Measurements from ENCODE around the gene XYLB. TPM values are rescaled to one million over a fixed set of nuclear protein-coding genes. Genes with fewer than 3 reads are reported as not detected.

The XYLB gene
- 8.1 and 9.1 TPM in 2 replicates for total RNA-seq

DNA sequence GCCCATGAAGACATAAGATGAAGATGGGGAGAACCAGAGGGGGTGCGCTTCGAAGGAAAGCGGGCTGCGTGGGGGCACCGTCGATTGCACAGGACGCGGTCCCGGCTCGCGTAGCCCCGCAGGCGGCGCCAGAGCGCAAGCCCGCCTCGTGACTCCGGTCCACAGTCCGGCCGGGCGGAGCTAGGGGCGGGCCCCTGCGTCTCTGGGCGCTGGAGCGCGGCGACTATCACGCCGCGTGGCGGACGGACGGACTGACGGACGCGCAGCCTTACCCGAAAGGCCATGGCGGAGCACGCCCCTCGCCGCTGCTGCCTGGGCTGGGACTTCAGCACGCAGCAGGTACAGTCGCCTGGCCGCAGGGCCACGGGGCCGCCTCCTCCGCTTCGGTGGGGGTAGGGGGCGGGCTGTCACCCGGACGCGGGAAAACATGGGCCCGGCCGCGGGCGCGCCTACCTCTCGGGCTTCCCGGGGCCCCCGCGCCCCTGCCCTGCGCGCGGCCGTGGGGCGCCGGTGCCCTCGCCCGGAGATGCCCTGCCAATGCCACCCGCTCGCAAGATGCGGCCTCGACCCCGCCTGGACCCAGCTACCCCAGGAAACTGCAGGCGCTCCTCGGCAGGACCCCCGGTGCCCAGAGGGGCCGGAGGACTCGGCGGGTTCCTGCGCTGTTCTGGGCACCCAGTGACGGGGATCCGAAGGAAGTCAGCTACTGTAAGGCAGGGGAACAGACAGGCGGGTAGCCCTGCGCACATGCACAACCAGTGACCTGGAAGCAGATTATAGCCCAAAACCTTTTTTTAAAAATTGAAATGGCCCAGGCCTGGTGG lies at the start of gene XYLB:
TSS of gene XYLB (plus strand) at position 199 of the 824 bp plus-strand sequence. CDS start at position 283, 84 bp downstream.

DNA sequence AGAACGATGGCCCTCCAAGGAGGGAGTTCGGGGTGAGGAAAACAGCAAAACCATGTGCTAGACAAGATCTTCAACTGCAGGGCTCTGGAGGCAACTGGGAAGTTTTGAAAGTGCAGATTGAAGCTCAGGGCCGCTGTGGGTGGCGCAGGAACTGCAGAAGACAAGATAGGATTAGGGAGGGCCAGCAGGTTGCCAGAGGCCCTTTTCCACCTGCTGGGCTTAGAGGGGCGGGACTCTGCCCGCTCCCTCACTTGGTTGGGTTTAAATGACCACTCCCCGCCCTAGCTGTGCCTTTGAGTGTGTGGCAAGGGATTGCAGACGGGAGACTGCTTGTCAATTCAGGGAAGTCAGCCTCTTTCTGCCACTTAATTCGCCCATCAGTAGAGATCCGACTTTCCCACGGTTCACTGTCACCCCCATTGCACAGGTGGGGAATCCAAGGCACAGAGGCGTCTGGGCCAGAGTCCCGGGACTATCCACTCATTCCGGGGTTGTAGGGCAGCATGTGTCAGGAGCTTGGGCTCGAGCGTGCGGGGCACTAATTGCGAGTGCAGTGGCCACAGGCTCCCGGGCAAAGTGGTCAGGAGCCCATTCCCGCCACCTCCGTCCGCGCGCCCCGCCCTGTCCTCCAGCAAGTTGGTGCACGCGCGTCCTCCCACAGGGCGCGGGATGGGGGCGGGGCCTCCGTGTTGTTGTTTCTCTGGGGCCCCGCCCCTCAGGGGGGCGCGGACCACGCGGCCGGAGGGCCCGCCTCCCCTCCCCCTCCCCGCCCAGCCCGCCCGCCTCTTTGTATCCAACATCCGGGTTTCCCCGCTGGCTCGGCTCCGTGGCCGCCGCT lies 106.7 kb downstream of the XYLB start, which contains the start of gene ACVR2B:
TSS of gene ACVR2B (plus strand) at position 816 of the 838 bp plus-strand sequence. CDS start 433 bp downstream, outside the sequence.

Other genes starting within 250 kb of the XYLB start
- gene ACAA1, start 209.7 kb upstream of the XYLB start, total RNA-seq = 47.3 and 49.7 TPM in 2 replicates
- gene MYD88, start 208.1 kb upstream of the XYLB start, total RNA-seq = 6.2 and 9.1 TPM in 2 replicates
- gene OXSR1, start 181.2 kb upstream of the XYLB start, total RNA-seq = 32.8 and 37.1 TPM in 2 replicates
- gene SLC22A13, start 81.0 kb upstream of the XYLB start, total RNA-seq = 0.13 and 0.31 TPM in 2 replicates
- 0.12 and 0.13 TPM in 2 replicates for gene SLC22A14, start 64.5 kb upstream of the XYLB start, total RNA-seq
- 1.6 and 2.4 TPM in 2 replicates for gene ACVR2B, start 107.1 kb downstream of the XYLB start, total RNA-seq
- gene EXOG, start 149.6 kb downstream of the XYLB start, total RNA-seq = 9.2 and 10.1 TPM in 2 replicates